Measurements from ENCODE around the gene CYP4F22.

CYP4F22 gene

DNA sequence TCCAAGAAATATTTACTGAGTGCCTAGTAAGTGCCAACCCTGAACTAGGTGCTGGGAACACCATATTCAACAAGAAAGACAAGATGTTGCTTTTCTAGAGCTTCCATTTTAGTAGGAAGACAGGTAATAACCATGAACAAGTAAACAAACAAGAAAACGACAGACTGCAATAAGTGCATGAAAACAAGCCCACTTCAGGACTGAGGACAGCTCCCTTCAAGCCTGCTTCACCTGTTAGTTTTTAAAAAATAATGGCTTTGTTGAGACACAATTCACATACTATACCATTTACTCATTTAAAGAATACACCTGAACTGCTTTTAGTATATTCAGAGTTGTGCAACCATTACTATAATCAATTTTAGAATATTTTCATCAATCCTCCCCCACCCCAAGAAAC, 30.4 kb downstream of the CYP4F22 start:
- DNase-seq (ENCODE audit: low read depth), result no peak
- H3K4me3 ChIP-seq (ENCODE audit: control insufficient read depth, low read depth, low read length), result no peak overlapping the region
- TF ChIP-seq, protein P1, sequence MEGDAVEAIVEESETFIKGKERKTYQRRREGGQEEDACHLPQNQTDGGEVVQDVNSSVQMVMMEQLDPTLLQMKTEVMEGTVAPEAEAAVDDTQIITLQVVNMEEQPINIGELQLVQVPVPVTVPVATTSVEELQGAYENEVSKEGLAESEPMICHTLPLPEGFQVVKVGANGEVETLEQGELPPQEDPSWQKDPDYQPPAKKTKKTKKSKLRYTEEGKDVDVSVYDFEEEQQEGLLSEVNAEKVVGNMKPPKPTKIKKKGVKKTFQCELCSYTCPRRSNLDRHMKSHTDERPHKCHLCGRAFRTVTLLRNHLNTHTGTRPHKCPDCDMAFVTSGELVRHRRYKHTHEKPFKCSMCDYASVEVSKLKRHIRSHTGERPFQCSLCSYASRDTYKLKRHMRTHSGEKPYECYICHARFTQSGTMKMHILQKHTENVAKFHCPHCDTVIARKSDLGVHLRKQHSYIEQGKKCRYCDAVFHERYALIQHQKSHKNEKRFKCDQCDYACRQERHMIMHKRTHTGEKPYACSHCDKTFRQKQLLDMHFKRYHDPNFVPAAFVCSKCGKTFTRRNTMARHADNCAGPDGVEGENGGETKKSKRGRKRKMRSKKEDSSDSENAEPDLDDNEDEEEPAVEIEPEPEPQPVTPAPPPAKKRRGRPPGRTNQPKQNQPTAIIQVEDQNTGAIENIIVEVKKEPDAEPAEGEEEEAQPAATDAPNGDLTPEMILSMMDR (IDR thresholded peaks at IDR 0.05; ENCODE audit: control insufficient read depth, insufficient read depth, low read depth, low read length, missing control alignments), result no peak

DNA sequence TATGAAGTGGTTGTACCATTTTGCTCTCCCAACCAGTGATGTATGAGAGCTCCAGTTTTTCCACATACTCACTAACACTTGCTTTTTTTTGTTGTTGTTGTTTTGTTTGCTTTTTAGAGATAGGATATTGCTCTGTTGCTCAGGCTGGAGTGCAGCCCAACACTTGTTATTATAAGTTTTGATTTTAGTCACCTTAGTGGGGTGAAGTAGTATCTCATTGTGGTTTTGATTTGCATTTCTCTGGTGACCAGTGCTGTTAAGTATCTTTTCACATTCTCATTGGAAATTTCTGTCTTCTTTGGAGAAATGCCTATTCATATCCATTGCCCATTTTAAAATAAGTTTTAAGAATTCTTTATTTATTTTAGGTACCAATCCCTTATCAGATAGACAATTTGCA, 31.3 kb downstream of the CYP4F22 start:
- no peak overlapping the region for H3K4me3 ChIP-seq (ENCODE audit: control insufficient read depth, low read depth, low read length)
- no peak for DNase-seq (ENCODE audit: low read depth)
- TF ChIP-seq, protein P1 (IDR thresholded peaks at IDR 0.05; ENCODE audit: control insufficient read depth, insufficient read depth, low read depth, low read length, missing control alignments), result no peak

GRCh38 chr19:15540435-15540834, 32.1 kb downstream of the CYP4F22 start:
- no peak overlapping the region for H3K4me3 ChIP-seq (ENCODE audit: control insufficient read depth, low read depth, low read length)
- TF ChIP-seq, protein P1 (IDR thresholded peaks at IDR 0.05; ENCODE audit: control insufficient read depth, insufficient read depth, low read depth, low read length, missing control alignments), result no peak
- DNase-seq (ENCODE audit: low read depth), result no peak

DNA sequence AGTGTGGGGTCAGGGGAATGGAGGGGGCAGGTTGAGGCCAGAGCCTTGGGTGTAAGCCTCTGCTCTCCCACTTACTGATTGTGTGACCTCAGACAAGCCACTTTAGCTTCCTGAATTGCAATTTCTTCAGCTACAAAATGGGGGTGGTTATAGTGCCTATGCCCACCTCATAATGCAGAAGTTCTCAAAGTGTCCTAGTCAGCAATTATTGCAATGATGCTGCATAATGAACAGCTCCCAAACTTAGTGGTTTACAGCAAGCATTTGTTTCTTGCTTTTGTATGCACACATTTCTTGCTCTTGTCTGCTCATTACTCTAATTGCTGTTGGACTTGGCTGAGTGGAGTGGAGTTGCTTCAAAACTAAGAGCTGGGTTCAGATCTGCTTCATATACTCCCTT, 36.0 kb downstream of the CYP4F22 start:
- DNase-seq (ENCODE audit: low read depth), result no peak
- H3K4me3 ChIP-seq (ENCODE audit: control insufficient read depth, low read depth, low read length), result no peak overlapping the region
- TF ChIP-seq, protein P1 (IDR thresholded peaks at IDR 0.05; ENCODE audit: control insufficient read depth, insufficient read depth, low read depth, low read length, missing control alignments), result no peak

GRCh38 chr19:15544970-15545369, 36.6 kb downstream of the CYP4F22 start:
- DNase-seq (ENCODE audit: low read depth), result no peak
- no peak overlapping the region for H3K4me3 ChIP-seq (ENCODE audit: control insufficient read depth, low read depth, low read length)
- TF ChIP-seq, protein P1 (IDR thresholded peaks at IDR 0.05; ENCODE audit: control insufficient read depth, insufficient read depth, low read depth, low read length, missing control alignments), result no peak

GRCh38 chr19:15548648-15549047, 40.3 kb downstream of the CYP4F22 start:
- H3K4me3 ChIP-seq (ENCODE audit: control insufficient read depth, low read depth, low read length), result no peak overlapping the region
- TF ChIP-seq, protein P1 (IDR thresholded peaks at IDR 0.05; ENCODE audit: control insufficient read depth, insufficient read depth, low read depth, low read length, missing control alignments), result no peak

DNA sequence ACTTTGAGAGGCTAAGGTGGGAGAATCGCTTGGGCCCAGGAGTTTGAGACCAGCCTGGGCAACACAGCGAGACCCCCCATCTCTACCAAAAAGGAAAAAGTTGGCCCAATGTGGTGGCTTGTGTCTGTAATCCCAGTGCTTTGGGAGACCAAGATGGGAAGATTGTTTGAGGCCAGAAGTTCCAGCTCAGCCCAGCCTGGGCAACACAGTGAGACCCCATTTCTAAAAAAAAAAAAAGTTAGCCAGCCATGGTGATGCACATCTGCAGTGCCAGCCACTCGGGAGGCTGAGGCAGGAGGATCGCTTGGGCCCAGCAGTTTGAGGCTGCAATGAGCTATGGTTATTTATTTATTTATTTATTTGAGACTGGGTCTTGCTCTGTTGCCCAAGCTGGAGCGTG, 41.3 kb downstream of the CYP4F22 start:
- no peak for DNase-seq (ENCODE audit: low read depth)
- no peak overlapping the region for H3K4me3 ChIP-seq (ENCODE audit: control insufficient read depth, low read depth, low read length)
- TF ChIP-seq, protein P1 (IDR thresholded peaks at IDR 0.05; ENCODE audit: control insufficient read depth, insufficient read depth, low read depth, low read length, missing control alignments), result no peak

More at GRCh38 chr19:15548648-15549047, 40.3 kb downstream of the CYP4F22 start:
- DNase-seq (ENCODE audit: low read depth), result no peak

All from AG09309 (cell line).